B cell (primary cell): Measurements from ENCODE around the gene CREB5. TPM values are rescaled to one million over a fixed set of nuclear protein-coding genes. Genes with fewer than 3 reads are reported as not detected.

Experiments
- ATAC-seq: fragments of 200-7000 bp; cut with Tn5 transposase; one replicate; pipeline ENCODE4 v1.10.0; 2021; ENCODE audit warnings: low read depth, mild to moderate bottlenecking, moderate number of reproducible peaks, moderate library complexity
- CTCF ChIA-PET: fragments of 350-600 bp; sonication (Branson Sonifier 250); formaldehyde crosslinking; loops from one replicate; lab custom pipeline; 2021; ENCODE audit warnings: antibody characterized with exemption, inconsistent platforms; lab: Charles Lee
- POLR2A ChIA-PET: fragments of 350-600 bp; sonication (Branson Sonifier 250); formaldehyde crosslinking; loops from one replicate; lab custom pipeline; 2021; ENCODE audit warnings: antibody characterized with exemption; lab: Charles Lee
- DNase-seq: peaks from one replicate; pipeline ENCODE4 v3.0.0; 2013
- H2AFZ ChIP-seq: 2 replicates; pipeline ENCODE4 v1.6.1; 2012; ENCODE audit warnings: mild to moderate bottlenecking, low read depth, low read length; ENCODE audit not compliant: insufficient read depth, poor library complexity, severe bottlenecking
- H3K27ac ChIP-seq, 2 donors: 1 replicate in 1 of 2; 2 replicates in 1 of 2; pipeline ENCODE4 v1.5.1; 2012 to 2013; ENCODE audit warnings: low read length in 2 of 2, mild to moderate bottlenecking in 2 of 2, moderate library complexity in 1 of 2
- H3K27me3 ChIP-seq, 4 experiments: fragments of 200-600 bp in 1 of 4; sonication (generic) in 1 of 4; replicated peaks in 1 of 4; 1 replicate in 2 of 4; 2 replicates in 2 of 4; pipeline versions ENCODE4 v1.6.1 to v1.7.0; 2013 to 2016; ENCODE audit warnings: low read length in 3 of 4, mild to moderate bottlenecking in 2 of 4, mixed read lengths in 1 of 4, moderate library complexity in 1 of 4; ENCODE audit not compliant: insufficient read depth in 4 of 4, control insufficient read depth in 3 of 4; ENCODE audit errors: control extremely low read depth in 1 of 4
- H3K36me3 ChIP-seq, 2 experiments: replicated peaks in 1 of 2; 1 replicate in 1 of 2; 2 replicates in 1 of 2; pipeline versions ENCODE4 v1.6.1 to v1.7.1; 2013; ENCODE audit warnings: low read length in 1 of 2; ENCODE audit not compliant: insufficient read depth in 2 of 2, control insufficient read depth in 1 of 2; ENCODE audit errors: control extremely low read depth in 1 of 2, extremely low read depth in 1 of 2
- H3K4me1 ChIP-seq, 2 donors: fragments of 200-600 bp in 1 of 2; sonication (generic) in 1 of 2; 1 replicate in 1 of 2; 2 replicates in 1 of 2; pipeline versions ENCODE4 v1.5.1 to v1.6.1; 2013 to 2017; ENCODE audit warnings: low read length in 2 of 2; ENCODE audit not compliant: control insufficient read depth in 2 of 2, insufficient read depth in 2 of 2
- H3K4me2 ChIP-seq: replicated peaks from 2 replicates; pipeline ENCODE3; 2012; ENCODE audit warnings: mild to moderate bottlenecking, low read depth, low read length; ENCODE audit not compliant: poor library complexity, severe bottlenecking
- H3K4me3 ChIP-seq, 5 experiments: fragments of 200-600 bp in 1 of 5; sonication (generic) in 1 of 5; 1 replicate in 3 of 5; 2 replicates in 2 of 5; pipeline versions ENCODE4 v1.5.1 to v1.7.0; 2011 to 2016; ENCODE audit warnings: low read length in 4 of 5, mild to moderate bottlenecking in 4 of 5, low read depth in 2 of 5, control low read depth in 1 of 5, moderate library complexity in 1 of 5; ENCODE audit not compliant: insufficient read depth in 1 of 5; ENCODE audit errors: control extremely low read depth in 1 of 5, extremely low read depth in 1 of 5
- H3K79me2 ChIP-seq: fragments of 200-600 bp; sonication (generic); one replicate; pipeline ENCODE4 v1.6.0; 2016; ENCODE audit warnings: low read length; ENCODE audit not compliant: control insufficient read depth, insufficient read depth
- H3K9ac ChIP-seq: fragments of 200-600 bp; sonication (generic); 2 replicates; pipeline ENCODE4 v1.6.1; 2017; ENCODE audit warnings: mild to moderate bottlenecking, low read length, moderate library complexity
- H3K9me3 ChIP-seq, 3 donors: one replicate each; pipeline versions ENCODE4 v1.6.1 to v1.7.1; 2013; ENCODE audit warnings: low read length in 2 of 3; ENCODE audit not compliant: control insufficient read depth in 2 of 3, insufficient read depth in 1 of 3; ENCODE audit errors: control extremely low read depth in 1 of 3
- H4K20me1 ChIP-seq: 2 replicates; pipeline ENCODE4 v1.6.0; 2012; ENCODE audit warnings: mild to moderate bottlenecking, low read length; ENCODE audit not compliant: insufficient read depth, control insufficient read depth, poor library complexity, severe bottlenecking
- H3K27ac Mint-ChIP-seq: one replicate; pipeline ENCODE4 v1.8.0; 2021; ENCODE audit warnings: mixed read lengths
- H3K27me3 Mint-ChIP-seq: one replicate; pipeline ENCODE4 v1.8.0; 2021; ENCODE audit warnings: mixed read lengths
- H3K4me1 Mint-ChIP-seq: one replicate; pipeline ENCODE4 v1.8.0; 2021; ENCODE audit warnings: mixed read lengths
- H3K4me3 Mint-ChIP-seq: one replicate; pipeline ENCODE4 v1.8.0; 2021; ENCODE audit warnings: mixed read lengths
- H3K9me3 Mint-ChIP-seq: one replicate; pipeline ENCODE4 v1.8.0; 2022; ENCODE audit warnings: mixed read lengths; ENCODE audit not compliant: insufficient read depth
- CTCF ChIP-seq: fragments of 200-600 bp; IDR thresholded peaks from one replicate; pipeline ENCODE4 v1.8.0; 2022; ENCODE audit warnings: antibody characterized with exemption, mild to moderate bottlenecking
- EZH2 ChIP-seq: IDR thresholded peaks from 2 replicates; pipeline ENCODE4 v1.6.1; 2012; ENCODE audit warnings: borderline replicate concordance, low read depth, mild to moderate bottlenecking, moderate library complexity, low read length; ENCODE audit not compliant: insufficient read depth, poor library complexity, severe bottlenecking
- WGBS: methylation state at CpG from one replicate; pipeline ENCODE4 v1.1.5; 2013; ENCODE audit warnings: missing lambda C conversion rate; ENCODE audit not compliant: insufficient coverage; 5-methylcytosine and 5-hydroxymethylcytosine counted together
- intact Hi-C: fragments of 100-400 bp; cut with micrococcal nuclease; formaldehyde crosslinking; loops from one replicate; pipeline ENCODE4 v1.10.0; 2022
- polyA plus RNA-seq: library from polyadenylated mRNA; depleted of rRNA; stranded (reverse); fragments of >200 nt; gene quantifications from 2 replicates; pipeline ENCODE4 v1.2.3, GENCODE V29; 2012
- total RNA-seq, 2 donors: library from RNA; stranded (reverse); fragments of 120-200 nt in 1 of 2; gene quantifications; 1 replicate in 1 of 2; 2 replicates in 1 of 2; pipeline versions ENCODE4 v1.2.3 to v1.2.4, GENCODE V29; 2013 to 2022

Gene CREB5
- total and polyA plus RNA-seq, 2 donors (not counting 1 experiment from before 2014, with no cell fraction given) = 0.05 to 0.95 TPM

- Histone ChIP-seq H3K36me3 (no peaks in the 10 kb centered on the region), H3K27ac (peak overlapping the region in 1 of 2 donors; percentile 38), H3K9me3 (no peaks in the 10 kb centered on the region), H2AFZ (peak overlapping the region; percentile 52), H3K27me3 (peaks cover 0 to 14% (median 3%) of the 10 kb centered on the region in 4 experiments), H3K79me2 (no peaks in the 10 kb centered on the region), H3K4me3 (peak overlapping the region; percentile 9 to 88 (median 40)), H4K20me1 (no peaks in the 10 kb centered on the region), H3K4me2 (peak overlapping the region; percentile 68), H3K9ac (peak overlapping the region; percentile 67), H3K4me1 (peaks cover 31 to 32% of the 10 kb centered on the region in 2 donors)
- WGBS = no CpG with 5 or more reads among the region's 5 CpGs
- ChIA-PET CTCF (no interaction called here), POLR2A (no interaction called here)
- Mint-ChIP-seq H3K27me3 (peaks cover 4% of the 10 kb centered on the region), H3K27ac (peak overlapping the region; percentile 71), H3K4me1 (peaks cover 1% of the 10 kb centered on the region), H3K9me3 (no peaks in the 10 kb centered on the region), H3K4me3 (no peak overlapping the region)
- ATAC-seq (peak; percentile 51), DNase-seq (peak; percentile 59)
- TF ChIP-seq CTCF (no peak), EZH2 (no peak)
- intact Hi-C loops = loop anchor here (10.0 kb wide), 1 partner anchor 270 kb away; the partner anchor contains the start of gene CREB5
These were observed 272.4 kb downstream of the CREB5 start for GRCh38 chr7:28684650-28685241.

GRCh38 chr7:28685242-28685643 lies 272.9 kb downstream of the CREB5 start:
- POLR2A ChIA-PET = no interaction called here
- peaks cover 1% of the 10 kb centered on the region for H3K4me1 Mint-ChIP-seq
- Histone ChIP-seq H3K27me3 (peaks cover 0 to 14% (median 3%) of the 10 kb centered on the region in 4 experiments), H3K36me3 (no peaks in the 10 kb centered on the region), H3K9me3 (no peaks in the 10 kb centered on the region), H3K9ac (peak overlapping the region; percentile 67), H3K27ac (peak overlapping the region in 1 of 2 donors; percentile 38), H3K4me3 (peak overlapping the region; percentile 9 to 88 (median 40)), H3K79me2 (no peaks in the 10 kb centered on the region), H4K20me1 (no peaks in the 10 kb centered on the region), H3K4me1 (peaks cover 31 to 32% of the 10 kb centered on the region in 2 donors), H3K4me2 (peak overlapping the region; percentile 68), H2AFZ (peak overlapping the region; percentile 52)
- WGBS = 0% methylated on average over 7 of the region's 7 CpGs
- intact Hi-C loops = loop anchor here (10.0 kb wide), 1 partner anchor 270 kb away; the partner anchor contains the start of gene CREB5
- H3K9me3 Mint-ChIP-seq = no peaks in the 10 kb centered on the region
- ATAC-seq = peak; percentile 28
- peak overlapping the region; percentile 71 for H3K27ac Mint-ChIP-seq
- peak; percentile 55 for DNase-seq
- no peak overlapping the region for H3K4me3 Mint-ChIP-seq
- CTCF ChIA-PET = interaction anchor here (1.1 kb wide), 1 partner anchor 237 kb away, joined by 3 read pairs; no protein-coding TSS in a partner anchor
- TF ChIP-seq EZH2 = no peak
- TF ChIP-seq CTCF = no peak
- H3K27me3 Mint-ChIP-seq = peaks cover 4% of the 10 kb centered on the region
